HG02610 (cell line): ENCODE measurements around the gene SAP130.

ENCODE experiments used
- ATAC-seq: cut with Tn5 transposase; IDR thresholded peaks from one replicate; pipeline ENCODE4 v1.9.1; 2021; ENCODE audit warnings: mild to moderate bottlenecking, moderate library complexity; ENCODE audit not compliant: unreplicated experiment

Gene SAP130

DNA sequence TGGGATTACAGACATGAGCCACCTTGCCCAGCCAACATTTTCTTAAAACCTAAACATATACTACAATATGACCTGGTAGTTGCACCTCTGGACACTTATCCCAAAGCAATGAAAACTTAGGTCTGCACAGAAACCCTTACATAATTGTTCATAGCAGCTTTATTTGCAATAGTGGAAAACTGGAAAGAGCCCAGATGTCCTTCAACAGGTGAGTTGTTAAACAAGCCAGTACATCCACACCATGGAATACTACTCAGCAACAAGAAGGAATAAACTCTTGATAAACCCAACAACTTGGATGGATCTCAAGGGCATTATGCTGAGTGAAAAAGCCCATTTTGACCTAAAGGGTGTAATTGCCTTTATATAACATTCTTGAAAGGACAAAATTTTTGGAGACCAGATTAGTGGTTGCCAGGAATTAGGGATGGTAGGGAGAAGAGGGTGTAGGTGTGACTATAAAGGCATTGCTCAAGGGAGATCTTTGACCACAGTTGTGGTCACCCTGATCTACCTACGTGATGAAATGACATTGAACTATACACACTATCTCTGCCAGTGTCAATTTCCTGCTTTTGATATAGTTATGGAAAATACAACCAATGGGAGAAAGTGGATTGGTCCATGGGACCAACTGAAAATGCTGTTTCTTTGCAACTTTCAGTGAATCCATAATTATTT, 130.2 kb downstream of the SAP130 start:
- ATAC-seq, result no peak

DNA sequence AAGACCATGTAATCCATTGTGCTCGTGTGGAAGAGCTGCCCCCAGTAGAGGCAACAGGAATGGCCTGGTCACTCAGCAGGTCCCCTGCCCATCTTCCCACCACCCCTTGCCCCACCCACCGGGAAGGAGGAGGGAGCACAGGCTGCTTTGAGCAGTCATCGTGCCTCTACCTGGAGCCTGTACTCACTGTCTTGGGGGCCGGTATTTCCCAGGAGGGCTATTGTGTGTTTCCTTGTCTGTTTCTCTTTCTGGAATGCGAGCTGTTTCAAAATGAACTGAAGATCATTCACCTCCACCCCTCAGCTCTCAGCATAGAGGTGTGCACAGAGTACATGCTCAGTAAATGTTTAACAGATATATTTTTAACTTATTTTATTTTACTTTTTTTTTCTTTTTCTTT, 134.4 kb downstream of the SAP130 start:
- no peak for ATAC-seq

DNA sequence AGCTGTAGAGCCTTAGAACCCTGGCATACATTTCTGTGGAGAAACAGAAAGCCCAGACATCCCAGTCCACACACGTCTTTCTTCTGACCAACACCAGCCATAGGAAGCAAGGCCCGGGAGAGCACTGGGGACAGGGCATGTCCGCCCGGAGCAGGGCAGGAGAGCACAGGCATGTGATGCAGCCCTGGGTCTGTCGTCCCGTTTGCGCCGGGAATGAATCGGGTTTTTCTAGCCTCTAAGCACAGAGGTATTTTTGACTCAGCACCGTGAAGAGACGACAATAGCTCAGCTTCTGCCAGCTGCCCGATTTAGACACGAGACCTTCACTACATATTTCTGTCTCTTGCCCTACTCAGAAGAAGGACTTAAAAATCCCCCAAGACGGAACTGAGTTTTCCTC, 134.8 kb downstream of the SAP130 start:
- no peak for ATAC-seq

DNA sequence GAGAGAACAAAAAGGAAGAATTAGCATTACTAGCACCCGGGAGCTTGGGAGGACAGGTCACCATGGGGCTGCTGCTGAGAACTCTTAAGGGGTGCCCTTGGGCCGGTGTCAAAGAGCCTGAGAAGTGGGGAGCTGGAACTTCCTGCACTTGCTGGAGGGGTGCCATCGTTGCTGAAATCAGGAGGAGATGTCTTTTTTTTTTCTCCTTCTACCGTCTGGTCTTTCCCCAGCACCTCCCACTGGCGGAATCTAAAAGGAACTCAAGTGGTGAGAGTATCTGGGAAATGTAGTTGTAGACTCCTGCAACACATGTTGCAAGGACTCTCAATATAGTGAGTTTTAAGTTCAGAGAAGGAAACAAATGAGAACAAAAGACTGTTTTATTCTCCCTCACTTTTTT, 136.0 kb downstream of the SAP130 start:
- no peak for ATAC-seq
